RWPE2 (cell line): Measurements from ENCODE around the gene SOCS7.

Experiments used
- ATAC-seq: fragments of 200-7000 bp; cut with Tn5 transposase; 3 replicates; pipeline ENCODE4 v1.9.1; 2021; ENCODE audit warnings: low read depth
- DNase-seq: peaks from one replicate; pipeline ENCODE4 v3.0.0-alpha.2; 2020; ENCODE audit warnings: low spot score
- H3K27ac ChIP-seq: fragments of 450-650 bp; 2 replicates; pipeline ENCODE4 v1.5.1; 2017; ENCODE audit warnings: mild to moderate bottlenecking; ENCODE audit not compliant: poor library complexity, severe bottlenecking
- H3K27me3 ChIP-seq: fragments of 250-450 bp; sonication (Bioruptor Pico); 2 replicates; pipeline ENCODE4 v1.5.1; 2021; ENCODE audit warnings: mild to moderate bottlenecking, moderate library complexity; ENCODE audit not compliant: insufficient read depth, poor library complexity, severe bottlenecking
- H3K36me3 ChIP-seq: fragments of 250-450 bp; sonication (Bioruptor Pico); 2 replicates; pipeline ENCODE4 v1.5.1; 2020; ENCODE audit warnings: low read depth, mild to moderate bottlenecking, moderate library complexity
- H3K4me1 ChIP-seq: fragments of 250-450 bp; sonication (Bioruptor Pico); 2 replicates; pipeline ENCODE4 v1.5.1; 2021; ENCODE audit warnings: mild to moderate bottlenecking, moderate library complexity; ENCODE audit not compliant: insufficient read depth, poor library complexity, severe bottlenecking
- H3K4me3 ChIP-seq: fragments of 250-450 bp; sonication (Bioruptor Pico); 2 replicates; pipeline ENCODE4 v1.5.1; 2021; ENCODE audit warnings: mild to moderate bottlenecking, moderate library complexity; ENCODE audit not compliant: severe bottlenecking
- H3K9me3 ChIP-seq: fragments of 250-450 bp; sonication (Bioruptor Pico); 2 replicates; pipeline ENCODE4 v1.5.1; 2021; ENCODE audit warnings: mild to moderate bottlenecking, moderate library complexity; ENCODE audit not compliant: severe bottlenecking
- TF ChIP-seq, protein P1 (sequence below): fragments of 450-650 bp; IDR thresholded peaks from one replicate; pipeline ENCODE4 v1.5.1; 2017; ENCODE audit warnings: mild to moderate bottlenecking, moderate library complexity; ENCODE audit not compliant: poor library complexity, severe bottlenecking

SOCS7 gene

DNA sequence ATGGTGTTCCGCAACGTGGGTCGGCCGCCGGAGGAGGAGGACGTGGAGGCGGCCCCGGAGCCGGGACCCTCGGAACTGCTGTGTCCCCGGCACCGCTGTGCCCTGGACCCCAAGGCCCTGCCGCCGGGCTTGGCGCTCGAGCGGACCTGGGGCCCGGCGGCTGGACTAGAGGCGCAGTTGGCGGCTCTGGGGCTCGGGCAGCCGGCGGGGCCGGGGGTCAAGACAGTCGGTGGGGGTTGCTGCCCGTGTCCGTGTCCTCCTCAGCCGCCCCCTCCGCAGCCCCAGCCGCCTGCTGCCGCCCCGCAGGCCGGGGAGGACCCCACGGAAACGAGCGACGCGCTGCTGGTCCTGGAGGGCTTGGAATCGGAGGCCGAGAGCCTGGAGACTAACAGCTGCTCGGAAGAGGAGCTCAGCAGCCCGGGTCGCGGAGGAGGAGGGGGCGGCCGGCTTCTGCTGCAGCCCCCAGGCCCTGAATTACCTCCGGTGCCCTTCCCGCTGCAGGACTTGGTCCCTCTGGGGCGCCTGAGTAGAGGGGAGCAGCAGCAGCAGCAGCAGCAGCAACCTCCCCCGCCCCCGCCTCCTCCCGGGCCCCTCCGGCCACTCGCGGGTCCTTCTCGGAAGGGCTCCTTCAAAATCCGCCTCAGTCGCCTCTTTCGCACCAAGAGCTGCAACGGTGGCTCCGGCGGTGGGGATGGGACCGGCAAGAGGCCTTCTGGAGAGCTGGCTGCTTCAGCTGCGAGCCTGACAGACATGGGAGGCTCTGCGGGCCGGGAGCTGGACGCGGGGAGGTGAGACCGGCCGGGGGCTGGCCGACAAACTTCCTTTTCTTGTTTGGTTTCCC, 821 bp downstream of the SOCS7 start:
- no peaks in the 10 kb centered on the region for H3K36me3 ChIP-seq
- peak overlapping the region; percentile 76 for H3K4me3 ChIP-seq
- peak overlapping the region; percentile 40 for H3K27ac ChIP-seq
- peak; percentile 40 for ATAC-seq
- no peaks in the 10 kb centered on the region for H3K9me3 ChIP-seq
- TF ChIP-seq, protein P1, sequence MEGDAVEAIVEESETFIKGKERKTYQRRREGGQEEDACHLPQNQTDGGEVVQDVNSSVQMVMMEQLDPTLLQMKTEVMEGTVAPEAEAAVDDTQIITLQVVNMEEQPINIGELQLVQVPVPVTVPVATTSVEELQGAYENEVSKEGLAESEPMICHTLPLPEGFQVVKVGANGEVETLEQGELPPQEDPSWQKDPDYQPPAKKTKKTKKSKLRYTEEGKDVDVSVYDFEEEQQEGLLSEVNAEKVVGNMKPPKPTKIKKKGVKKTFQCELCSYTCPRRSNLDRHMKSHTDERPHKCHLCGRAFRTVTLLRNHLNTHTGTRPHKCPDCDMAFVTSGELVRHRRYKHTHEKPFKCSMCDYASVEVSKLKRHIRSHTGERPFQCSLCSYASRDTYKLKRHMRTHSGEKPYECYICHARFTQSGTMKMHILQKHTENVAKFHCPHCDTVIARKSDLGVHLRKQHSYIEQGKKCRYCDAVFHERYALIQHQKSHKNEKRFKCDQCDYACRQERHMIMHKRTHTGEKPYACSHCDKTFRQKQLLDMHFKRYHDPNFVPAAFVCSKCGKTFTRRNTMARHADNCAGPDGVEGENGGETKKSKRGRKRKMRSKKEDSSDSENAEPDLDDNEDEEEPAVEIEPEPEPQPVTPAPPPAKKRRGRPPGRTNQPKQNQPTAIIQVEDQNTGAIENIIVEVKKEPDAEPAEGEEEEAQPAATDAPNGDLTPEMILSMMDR, result no peak
- no peaks in the 10 kb centered on the region for H3K27me3 ChIP-seq
- DNase-seq, result no peak
- H3K4me1 ChIP-seq, result no peaks in the 10 kb centered on the region

GRCh38 chr17:38353086-38353604, 1.5 kb downstream of the SOCS7 start:
- Histone ChIP-seq H3K36me3 (no peaks in the 10 kb centered on the region), H3K27ac (no peak overlapping the region), H3K4me1 (no peaks in the 10 kb centered on the region), H3K4me3 (peak overlapping the region; percentile 76), H3K27me3 (no peaks in the 10 kb centered on the region), H3K9me3 (no peaks in the 10 kb centered on the region)
- TF ChIP-seq, protein P1, result no peak
- DNase-seq (no peak), ATAC-seq (no peak)

- no peaks in the 10 kb centered on the region for H3K27me3 ChIP-seq
- no peaks in the 10 kb centered on the region for H3K4me1 ChIP-seq
These were observed 2.0 kb downstream of the SOCS7 start for GRCh38 chr17:38353668-38354067.

DNA sequence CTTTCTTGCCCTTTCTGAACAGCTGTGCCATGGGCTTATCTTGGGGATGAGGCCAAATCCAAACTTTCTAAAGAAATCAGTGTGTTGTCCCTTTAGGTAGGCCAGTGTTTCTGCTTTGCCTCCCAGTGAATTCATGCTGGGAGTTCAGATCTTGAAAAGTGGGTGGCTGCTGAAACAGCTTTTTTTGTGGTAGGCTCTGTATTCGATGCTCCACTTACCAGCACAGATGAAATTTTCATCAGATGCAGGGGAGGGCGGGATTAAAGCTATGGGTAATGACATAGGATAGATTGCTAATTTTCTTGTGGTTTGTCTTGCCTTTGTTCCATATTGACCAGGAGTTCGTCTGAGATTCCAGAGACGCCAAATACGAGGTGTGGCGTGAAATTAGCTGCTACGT, 2.8 kb downstream of the SOCS7 start:
- Histone ChIP-seq H3K4me3 (no peak overlapping the region), H3K36me3 (no peaks in the 10 kb centered on the region), H3K27me3 (no peaks in the 10 kb centered on the region), H3K9me3 (no peaks in the 10 kb centered on the region), H3K4me1 (no peaks in the 10 kb centered on the region), H3K27ac (no peak overlapping the region)
- ATAC-seq (no peak), DNase-seq (no peak)
- TF ChIP-seq, protein P1, result no peak

More at GRCh38 chr17:38353668-38354067, 2.0 kb downstream of the SOCS7 start:
- no peaks in the 10 kb centered on the region for H3K36me3 ChIP-seq
- DNase-seq (no peak), ATAC-seq (no peak)
- no peaks in the 10 kb centered on the region for H3K9me3 ChIP-seq
- TF ChIP-seq, protein P1, result no peak
- H3K27ac ChIP-seq, result no peak overlapping the region
- H3K4me3 ChIP-seq, result no peak overlapping the region

DNA sequence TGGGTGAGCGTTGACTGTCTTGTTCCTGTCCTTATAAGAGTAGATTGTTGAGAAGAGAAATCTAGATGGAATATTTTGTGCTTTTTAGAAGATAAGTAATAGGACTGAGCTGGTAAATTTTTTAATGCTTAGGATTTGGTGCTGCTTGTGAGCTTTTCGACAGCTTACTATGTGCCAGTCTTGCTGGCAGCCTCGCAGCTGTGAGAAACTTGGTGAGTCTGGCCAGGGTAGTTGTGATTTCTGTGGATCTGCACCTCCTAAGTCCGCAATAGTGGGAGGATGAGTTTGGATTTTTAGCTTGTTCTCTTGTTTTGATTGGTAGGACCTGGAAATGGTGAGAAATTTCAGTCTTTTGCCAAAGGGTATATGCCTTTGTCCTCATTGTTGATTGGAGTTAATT, 3.6 kb downstream of the SOCS7 start:
- ATAC-seq, result no peak

More for the DNA sequence above, 3.6 kb downstream of the SOCS7 start:
- H3K36me3 ChIP-seq, result no peaks in the 10 kb centered on the region
- TF ChIP-seq, protein P1, result no peak
- H3K27ac ChIP-seq, result no peak overlapping the region
- no peaks in the 10 kb centered on the region for H3K9me3 ChIP-seq
- H3K27me3 ChIP-seq, result no peaks in the 10 kb centered on the region
- no peak for DNase-seq
- H3K4me3 ChIP-seq, result no peak overlapping the region
- H3K4me1 ChIP-seq, result no peaks in the 10 kb centered on the region
